ENCODE results near the gene INSR. TPM values are rescaled to one million over a fixed set of nuclear protein-coding genes. Genes with fewer than 3 reads are reported as not detected.

The INSR gene
- total and polyA plus RNA-seq, 10 of the 15 experiments (the other 5 are each of a cell fraction or from before 2014, with no cell fraction given), result 4.2 to 34.9 (median 13.6) TPM

DNA sequence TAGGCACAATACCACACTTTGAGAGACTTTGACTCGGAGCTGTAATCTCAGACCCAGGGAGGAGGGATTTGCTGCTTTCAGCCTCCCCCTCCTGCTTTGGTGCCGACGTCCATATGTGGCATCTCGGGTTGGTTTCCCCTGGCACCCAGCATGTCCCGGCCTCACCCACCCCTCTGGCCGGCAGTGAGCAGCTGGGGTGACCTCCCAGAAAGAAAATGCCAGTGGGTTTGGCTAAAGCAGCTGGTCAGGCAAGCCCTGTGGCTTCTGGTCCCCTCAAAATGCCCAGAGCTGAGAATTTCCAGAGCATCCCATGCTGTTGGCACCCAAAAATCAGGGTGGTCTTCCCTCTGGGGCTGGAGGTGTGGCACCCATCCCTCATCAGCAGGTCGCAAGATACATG is 34.1 kb downstream of the INSR start:
- ATAC-seq, result no peak
- peaks cover 3% of the 10 kb centered on the region; the same call in 1 of the 2 replicates for H4K20me1 ChIP-seq (ENCODE audit: control insufficient read depth, insufficient read depth)
- in situ Hi-C loops (cut with MboI), result no loop called here
- no peak overlapping the region for H2AFZ ChIP-seq (ENCODE audit: control insufficient read depth, low read depth, low read length)
- no peaks in the 10 kb centered on the region for H3K27me3 ChIP-seq (replicated peaks in 1 of 2; ENCODE audit: control insufficient read depth in 2 of 2, insufficient read depth in 2 of 2, low read length in 1 of 2)
- intact Hi-C loops (cut with micrococcal nuclease; ENCODE audit: unreplicated experiment), result no loop called here
- 72% methylated on average over 7 of the region's 7 CpGs for WGBS (ENCODE audit: insufficient coverage, insufficient replicate concordance, low lambda C conversion rate, missing lambda C conversion rate)
- peaks cover 7 to 11% of the 10 kb centered on the region in 2 experiments; a peak in 3 of 4 replicates for H3K36me3 ChIP-seq (ENCODE audit: control insufficient read depth in 2 of 2, insufficient read depth in 2 of 2, low read length in 1 of 2)
- no peak overlapping the region for H3K27ac ChIP-seq (ENCODE audit: control insufficient read depth, insufficient read depth)
- H3K9me3 ChIP-seq (replicated peaks; ENCODE audit: control insufficient read depth, insufficient read depth, low read length), result no peaks in the 10 kb centered on the region; the same call in 2 of the 3 replicates
- no TSS peak for BruUV-seq (replicated peaks)
- ChIA-PET RAD21 (ENCODE audit: unreplicated experiment) (no interaction called here), CTCF (interaction anchor here (1.2 kb wide), 1 partner anchor 65 kb away, joined by 3 read pairs; no protein-coding TSS in a partner anchor), SMC1A (ENCODE audit: uncharacterized antibody, unreplicated experiment) (interaction anchor here (3.2 kb wide), 1 partner anchor 13 kb away, joined by 15 read pairs; no protein-coding TSS in a partner anchor), POLR2A (no interaction called here)
- no peak overlapping the region for H3K9ac ChIP-seq (ENCODE audit: control insufficient read depth, insufficient read depth, low read length)
- no peak for FAIRE-seq
- TF ChIP-seq ZNF24 (IDR thresholded peaks at IDR 0.05), result no peak
- no peak for TF ChIP-seq NFIC (IDR thresholded peaks at IDR 0.05; ENCODE audit: low read depth, low read length)
- TF ChIP-seq, protein P1, sequence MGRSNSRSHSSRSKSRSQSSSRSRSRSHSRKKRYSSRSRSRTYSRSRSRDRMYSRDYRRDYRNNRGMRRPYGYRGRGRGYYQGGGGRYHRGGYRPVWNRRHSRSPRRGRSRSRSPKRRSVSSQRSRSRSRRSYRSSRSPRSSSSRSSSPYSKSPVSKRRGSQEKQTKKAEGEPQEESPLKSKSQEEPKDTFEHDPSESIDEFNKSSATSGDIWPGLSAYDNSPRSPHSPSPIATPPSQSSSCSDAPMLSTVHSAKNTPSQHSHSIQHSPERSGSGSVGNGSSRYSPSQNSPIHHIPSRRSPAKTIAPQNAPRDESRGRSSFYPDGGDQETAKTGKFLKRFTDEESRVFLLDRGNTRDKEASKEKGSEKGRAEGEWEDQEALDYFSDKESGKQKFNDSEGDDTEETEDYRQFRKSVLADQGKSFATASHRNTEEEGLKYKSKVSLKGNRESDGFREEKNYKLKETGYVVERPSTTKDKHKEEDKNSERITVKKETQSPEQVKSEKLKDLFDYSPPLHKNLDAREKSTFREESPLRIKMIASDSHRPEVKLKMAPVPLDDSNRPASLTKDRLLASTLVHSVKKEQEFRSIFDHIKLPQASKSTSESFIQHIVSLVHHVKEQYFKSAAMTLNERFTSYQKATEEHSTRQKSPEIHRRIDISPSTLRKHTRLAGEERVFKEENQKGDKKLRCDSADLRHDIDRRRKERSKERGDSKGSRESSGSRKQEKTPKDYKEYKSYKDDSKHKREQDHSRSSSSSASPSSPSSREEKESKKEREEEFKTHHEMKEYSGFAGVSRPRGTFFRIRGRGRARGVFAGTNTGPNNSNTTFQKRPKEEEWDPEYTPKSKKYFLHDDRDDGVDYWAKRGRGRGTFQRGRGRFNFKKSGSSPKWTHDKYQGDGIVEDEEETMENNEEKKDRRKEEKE (IDR thresholded peaks at IDR 0.05), result no peak
- no peak for TF ChIP-seq SIX5 (IDR thresholded peaks at IDR 0.05; ENCODE audit: low read depth, low read length, severe bottlenecking)
- TF ChIP-seq BMI1 (IDR thresholded peaks at IDR 0.05; ENCODE audit: borderline replicate concordance), result no peak
- no peak for TF ChIP-seq BRCA1 (IDR thresholded peaks at IDR 0.05; ENCODE audit: low read depth, low read length)
- TF ChIP-seq TCF7 (IDR thresholded peaks at IDR 0.05; ENCODE audit: borderline replicate concordance), result no peak
- no peak for TF ChIP-seq EGR1 (IDR thresholded peaks at IDR 0.05; ENCODE audit: borderline replicate concordance in 1 of 2, low read depth in 2 of 2, low read length in 2 of 2)
- no peak for TF ChIP-seq SIN3A (IDR thresholded peaks at IDR 0.05; ENCODE audit: low read depth, low read length)
- TF ChIP-seq YBX1 (IDR thresholded peaks at IDR 0.05), result no peak
- no peak for TF ChIP-seq GATAD2B (conservative IDR thresholded peaks at IDR 0.05; ENCODE audit: low read depth)
- TF ChIP-seq, protein P2, sequence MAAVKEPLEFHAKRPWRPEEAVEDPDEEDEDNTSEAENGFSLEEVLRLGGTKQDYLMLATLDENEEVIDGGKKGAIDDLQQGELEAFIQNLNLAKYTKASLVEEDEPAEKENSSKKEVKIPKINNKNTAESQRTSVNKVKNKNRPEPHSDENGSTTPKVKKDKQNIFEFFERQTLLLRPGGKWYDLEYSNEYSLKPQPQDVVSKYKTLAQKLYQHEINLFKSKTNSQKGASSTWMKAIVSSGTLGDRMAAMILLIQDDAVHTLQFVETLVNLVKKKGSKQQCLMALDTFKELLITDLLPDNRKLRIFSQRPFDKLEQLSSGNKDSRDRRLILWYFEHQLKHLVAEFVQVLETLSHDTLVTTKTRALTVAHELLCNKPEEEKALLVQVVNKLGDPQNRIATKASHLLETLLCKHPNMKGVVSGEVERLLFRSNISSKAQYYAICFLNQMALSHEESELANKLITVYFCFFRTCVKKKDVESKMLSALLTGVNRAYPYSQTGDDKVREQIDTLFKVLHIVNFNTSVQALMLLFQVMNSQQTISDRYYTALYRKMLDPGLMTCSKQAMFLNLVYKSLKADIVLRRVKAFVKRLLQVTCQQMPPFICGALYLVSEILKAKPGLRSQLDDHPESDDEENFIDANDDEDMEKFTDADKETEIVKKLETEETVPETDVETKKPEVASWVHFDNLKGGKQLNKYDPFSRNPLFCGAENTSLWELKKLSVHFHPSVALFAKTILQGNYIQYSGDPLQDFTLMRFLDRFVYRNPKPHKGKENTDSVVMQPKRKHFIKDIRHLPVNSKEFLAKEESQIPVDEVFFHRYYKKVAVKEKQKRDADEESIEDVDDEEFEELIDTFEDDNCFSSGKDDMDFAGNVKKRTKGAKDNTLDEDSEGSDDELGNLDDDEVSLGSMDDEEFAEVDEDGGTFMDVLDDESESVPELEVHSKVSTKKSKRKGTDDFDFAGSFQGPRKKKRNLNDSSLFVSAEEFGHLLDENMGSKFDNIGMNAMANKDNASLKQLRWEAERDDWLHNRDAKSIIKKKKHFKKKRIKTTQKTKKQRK (IDR thresholded peaks at IDR 0.05; ENCODE audit: low read depth, low read length), result no peak
- no peak for TF ChIP-seq SREBF2 (IDR thresholded peaks at IDR 0.05; ENCODE audit: low read length)
- no peak for TF ChIP-seq HDAC2 (IDR thresholded peaks at IDR 0.05)
- no peak for TF ChIP-seq NBN (IDR thresholded peaks at IDR 0.05)
- TF ChIP-seq CREB1 (IDR thresholded peaks at IDR 0.05; ENCODE audit: low read depth), result no peak
- no peak for TF ChIP-seq MTA3 (IDR thresholded peaks at IDR 0.05; ENCODE audit: borderline replicate concordance, low read length)
- TF ChIP-seq NFYB (IDR thresholded peaks at IDR 0.05; ENCODE audit: insufficient read depth, low read depth, low read length), result no peak
- no peak for TF ChIP-seq ETV6 (conservative IDR thresholded peaks at IDR 0.05 in 1 of 2, IDR thresholded peaks at IDR 0.05 in 1 of 2; ENCODE audit: borderline replicate concordance in 1 of 2, low read depth in 1 of 2)
- peaks cover 40% of the 10 kb centered on the region for H3K79me2 ChIP-seq (ENCODE audit: control insufficient read depth, insufficient read depth, low read length)
- no peaks in the 10 kb centered on the region; the same call in 1 of the 2 replicates for H3K4me1 ChIP-seq (ENCODE audit: control insufficient read depth, insufficient read depth, low read length)
- no peak overlapping the region for H3K4me2 ChIP-seq (ENCODE audit: control insufficient read depth, insufficient read depth)
- H3K4me3 ChIP-seq, result no peak overlapping the region
- no peak for DNase-seq (ENCODE audit: low read depth, low spot score)

All from GM12878 (cell line).